HG02852 (cell line): ENCODE measurements around the gene METAP1.
"Not testable (repeated sequence)": the region's sequence is repeated elsewhere in the genome, so short reads cannot be mapped to it uniquely, and the experiment has no call there.

Experiments used
- ATAC-seq: cut with Tn5 transposase; IDR thresholded peaks from one replicate; pipeline ENCODE4 v1.9.1; 2021; ENCODE audit warnings: mild to moderate bottlenecking, moderate library complexity; ENCODE audit not compliant: unreplicated experiment

The METAP1 gene

DNA sequence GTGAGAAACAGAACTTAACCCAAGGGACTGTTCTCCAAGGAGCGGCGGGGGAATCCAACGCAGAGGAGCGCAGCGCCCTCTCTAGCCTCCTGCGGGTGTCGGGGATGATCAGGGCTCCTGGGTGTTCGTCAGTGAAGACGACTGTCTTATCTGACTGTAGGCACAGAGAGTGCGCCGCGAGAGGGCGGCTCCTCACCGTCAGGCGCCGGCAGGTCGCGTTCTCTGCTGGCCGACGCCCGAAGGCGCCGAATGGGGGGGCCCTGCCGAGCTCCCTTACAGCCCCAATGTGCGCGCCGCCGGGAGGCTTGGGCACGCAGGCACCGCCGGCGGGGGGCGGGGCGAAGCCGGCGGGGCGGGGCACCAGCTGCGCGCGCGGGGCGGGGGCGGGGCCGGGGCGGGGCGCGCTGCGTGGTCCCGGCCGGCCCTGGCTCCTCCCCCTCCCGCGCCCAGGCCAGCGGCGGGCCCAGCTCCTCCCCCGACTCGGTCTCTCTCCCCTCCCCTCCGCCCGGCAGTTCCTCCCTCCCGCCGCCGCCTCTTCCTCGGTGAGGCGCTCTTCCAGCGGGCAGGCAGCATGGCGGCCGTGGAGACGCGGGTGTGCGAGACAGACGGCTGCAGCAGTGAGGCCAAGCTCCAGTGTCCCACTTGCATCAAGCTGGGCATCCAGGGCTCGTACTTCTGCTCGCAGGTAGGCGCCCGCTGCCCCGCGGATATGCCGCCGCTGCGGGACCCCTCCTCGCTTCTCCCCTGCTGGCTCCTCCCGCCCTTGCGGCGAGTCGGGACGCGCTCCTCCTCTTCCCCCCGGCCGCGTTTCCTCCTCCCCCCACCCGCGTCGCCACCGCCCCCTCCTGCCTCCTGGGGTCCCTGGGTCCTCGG is at the start of gene METAP1:
METAP1 (plus strand) TSS at position 539 of the 873 bp plus-strand sequence; CDS start at position 572, 33 bp downstream.
- peak; percentile 84 for ATAC-seq

DNA sequence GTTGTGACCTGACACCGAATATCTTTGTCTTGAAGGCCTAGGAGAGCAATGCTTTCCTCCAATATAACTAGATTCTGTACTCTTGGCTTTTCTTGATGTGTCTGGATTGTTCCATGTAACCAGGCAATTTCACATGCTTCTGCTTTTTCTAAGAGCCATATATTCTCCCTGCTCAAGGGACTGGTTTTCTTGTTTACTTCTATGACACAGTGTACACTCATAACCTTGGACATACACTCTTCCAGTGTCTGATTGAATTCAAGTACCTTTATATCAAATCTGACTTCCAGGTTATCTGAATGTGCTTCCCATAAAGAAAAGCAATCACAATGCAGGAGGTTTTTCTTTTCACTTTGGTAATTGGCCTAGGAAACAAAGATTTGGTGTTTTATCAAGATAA is 49.2 kb upstream of the METAP1 start:
- no peak for ATAC-seq

GRCh38 chr4:98950925-98951324 is 44.6 kb upstream of the METAP1 start:
- ATAC-seq, result no peak

GRCh38 chr4:98951710-98952109 is 43.8 kb upstream of the METAP1 start:
- ATAC-seq, result no peak

- no peak for ATAC-seq
These were observed 40.3 kb upstream of the METAP1 start for GRCh38 chr4:98955229-98955628.

- ATAC-seq, result no peak
These were observed 37.5 kb upstream of the METAP1 start for GRCh38 chr4:98958065-98958464.

DNA sequence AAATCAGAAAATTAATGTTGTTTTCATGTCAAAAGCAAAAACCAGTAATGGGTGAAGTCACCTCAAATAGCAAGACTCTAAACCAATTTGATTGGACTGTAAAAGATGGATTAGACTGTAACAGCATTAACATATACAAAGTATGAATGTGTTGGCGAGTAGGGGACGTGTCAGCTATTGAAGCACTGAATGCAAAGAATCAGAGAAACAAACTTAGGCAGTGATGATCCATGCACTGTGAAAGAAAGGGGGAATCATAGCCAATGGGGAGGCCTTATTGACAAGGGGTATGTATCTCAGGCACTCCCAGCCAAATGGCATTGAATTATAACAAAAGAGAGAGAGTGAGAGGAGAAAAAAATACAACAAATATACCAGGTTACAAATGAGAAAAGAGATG is 36.1 kb upstream of the METAP1 start:
- no peak for ATAC-seq

DNA sequence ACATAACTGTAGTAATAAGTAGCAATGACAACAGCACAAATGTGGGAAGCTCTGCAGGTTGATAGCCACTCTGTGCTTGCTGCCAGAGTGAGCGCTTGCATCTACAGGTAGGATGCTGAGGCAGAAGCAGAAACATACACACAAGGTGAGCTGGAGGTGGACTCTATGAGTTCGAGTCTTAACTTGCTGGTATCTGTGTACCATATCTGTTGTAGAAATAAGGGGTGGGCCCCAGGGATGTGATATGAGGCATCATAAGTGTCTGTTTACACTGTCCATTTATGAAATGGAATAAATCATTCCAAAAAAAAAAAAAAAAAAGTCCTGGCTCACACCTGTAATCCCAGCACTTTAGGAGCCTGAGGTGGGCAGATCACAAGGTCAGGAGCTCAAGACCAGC is 33.8 kb upstream of the METAP1 start:
- no peak for ATAC-seq

DNA sequence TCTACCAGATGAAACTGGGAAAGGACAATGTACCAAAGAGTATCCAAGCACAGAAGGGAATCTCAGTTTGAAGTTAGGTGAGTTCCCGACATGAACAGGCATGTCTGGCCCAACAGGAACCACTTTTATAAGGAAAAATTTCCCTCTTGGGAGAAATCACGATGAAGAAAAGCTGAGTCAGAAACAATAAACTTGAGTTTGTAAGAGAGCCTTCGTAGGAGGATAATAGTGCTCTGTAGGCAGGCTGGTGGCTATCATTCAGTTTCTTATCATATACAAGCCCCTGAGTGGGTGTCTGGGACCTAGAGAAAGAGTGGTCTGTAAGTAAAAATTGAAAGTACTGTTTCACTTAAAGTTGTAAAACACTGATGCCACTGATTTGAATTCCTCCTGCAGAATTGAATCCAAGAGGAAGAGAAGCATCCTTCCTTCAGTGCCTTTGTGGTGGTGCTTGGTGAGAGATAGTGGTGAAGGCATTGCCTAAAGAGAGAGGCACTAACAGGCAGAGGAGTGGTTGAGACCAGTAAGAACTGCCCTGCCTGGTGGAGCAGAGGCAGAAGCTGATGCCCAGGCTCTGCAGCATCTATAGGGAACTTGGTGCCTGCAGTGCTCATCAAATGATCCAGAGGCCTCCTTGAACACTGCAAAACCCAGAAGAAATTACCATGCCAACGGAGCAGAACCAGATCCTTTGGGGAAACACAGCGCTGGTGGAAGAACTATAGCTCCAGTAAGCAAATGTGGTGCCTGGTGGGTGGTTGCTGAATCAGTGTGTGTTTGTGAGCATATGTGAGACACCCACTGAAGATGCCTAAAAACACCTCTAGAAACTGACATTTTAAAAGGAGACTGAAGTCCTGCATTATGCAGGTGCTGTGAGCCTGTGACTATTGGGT is 31.7 kb upstream of the METAP1 start:
- no peak for ATAC-seq

DNA sequence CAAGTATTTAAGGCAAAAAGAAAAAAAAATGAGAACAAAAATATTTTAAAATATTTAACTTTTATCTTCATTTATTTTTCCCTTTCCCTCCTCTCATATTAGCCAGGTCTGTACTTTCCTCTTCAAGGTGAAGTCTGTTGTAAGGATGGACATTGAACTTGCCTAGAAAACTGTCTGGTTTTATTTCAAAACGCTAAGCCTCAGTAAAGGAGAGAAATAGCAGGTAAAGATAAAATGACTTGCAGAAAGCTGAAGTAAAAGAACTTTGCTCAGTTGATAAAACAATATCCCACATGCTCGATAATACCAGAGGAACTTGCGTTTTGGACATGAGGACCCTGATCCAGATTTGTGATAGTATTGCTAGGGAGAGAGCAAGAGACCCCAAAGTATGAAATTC is 28.6 kb upstream of the METAP1 start:
- ATAC-seq, result no peak

GRCh38 chr4:98967786-98968329 is 27.7 kb upstream of the METAP1 start:
- ATAC-seq, result no peak

- no peak for ATAC-seq
These were observed 25.4 kb upstream of the METAP1 start for GRCh38 chr4:98969878-98970785.

- ATAC-seq, result no peak
These were observed 18.8 kb upstream of the METAP1 start for GRCh38 chr4:98976716-98977115.

DNA sequence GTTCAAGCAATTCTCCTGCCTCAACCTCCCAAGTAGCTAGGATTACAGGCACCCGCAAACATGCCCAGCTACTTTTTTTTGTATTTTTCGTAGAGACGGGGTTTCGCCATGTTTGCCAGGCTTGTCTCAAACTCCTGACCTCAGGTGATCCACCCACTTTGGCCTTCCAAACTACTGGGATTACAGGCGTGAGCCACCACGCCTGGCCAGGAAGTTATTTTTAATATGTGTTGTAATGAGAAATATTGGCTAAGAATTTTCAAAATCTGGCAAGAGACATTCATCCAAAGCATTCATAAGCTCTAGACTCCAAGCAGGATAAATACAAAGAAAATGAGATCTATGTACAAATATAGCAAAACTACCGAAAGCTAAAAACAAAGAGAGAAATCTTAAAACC is 18.0 kb upstream of the METAP1 start:
- ATAC-seq, result no peak

- ATAC-seq, result no peak
These were observed 7.8 kb upstream of the METAP1 start for GRCh38 chr4:98987720-98988119.

DNA sequence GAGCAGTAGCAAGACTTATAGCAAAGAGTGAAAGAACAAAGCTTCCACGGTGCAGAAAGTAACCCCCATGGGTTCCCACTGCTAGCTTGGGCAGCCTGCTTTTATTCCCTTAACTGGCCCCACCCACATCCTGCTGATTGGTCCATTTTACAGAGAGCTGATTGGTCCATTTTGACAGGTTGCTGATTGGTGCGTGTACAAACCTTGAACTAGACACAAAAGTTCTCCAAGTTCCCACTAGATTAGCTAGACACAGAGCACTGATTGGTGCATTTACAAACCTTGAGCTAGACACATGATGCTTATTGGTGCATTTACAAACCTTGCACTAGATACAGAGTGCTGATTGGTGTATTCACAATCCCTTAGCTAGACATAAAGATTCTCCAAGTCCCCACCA is 2.7 kb upstream of the METAP1 start:
- not testable (repeated sequence) for ATAC-seq

DNA sequence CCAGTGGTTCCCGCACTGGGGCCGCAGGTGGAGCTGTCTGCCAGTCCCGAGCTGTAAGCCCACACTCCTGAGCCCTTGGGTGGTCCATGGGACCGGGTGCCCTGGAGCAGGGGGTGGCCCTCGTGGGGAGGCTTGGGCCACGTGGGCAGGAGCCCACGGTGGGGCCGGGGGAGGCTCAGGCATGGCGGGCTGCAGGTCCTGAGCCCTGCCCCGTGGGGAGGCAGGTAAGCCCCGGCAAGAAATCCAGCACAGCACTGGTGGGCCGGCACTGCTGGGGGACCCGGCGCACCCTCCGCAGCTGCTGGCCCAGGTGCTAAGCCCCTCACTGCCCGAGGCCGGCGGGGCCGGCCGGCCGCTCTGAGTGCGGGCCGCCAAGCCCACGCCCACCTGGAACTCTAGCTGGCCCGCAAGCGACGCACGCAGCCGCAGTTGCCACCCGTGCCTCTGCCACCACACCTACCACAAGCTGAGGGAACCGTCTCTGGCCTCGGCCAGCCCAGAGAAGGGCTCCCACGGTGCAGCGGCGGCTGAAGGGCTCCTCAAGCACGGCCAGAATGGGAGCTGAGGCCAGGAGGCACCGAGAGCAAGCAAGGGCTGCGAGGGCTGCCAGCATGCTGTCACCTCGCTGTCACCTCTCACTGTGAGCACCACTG is 2.0 kb upstream of the METAP1 start:
- no peak for ATAC-seq

DNA sequence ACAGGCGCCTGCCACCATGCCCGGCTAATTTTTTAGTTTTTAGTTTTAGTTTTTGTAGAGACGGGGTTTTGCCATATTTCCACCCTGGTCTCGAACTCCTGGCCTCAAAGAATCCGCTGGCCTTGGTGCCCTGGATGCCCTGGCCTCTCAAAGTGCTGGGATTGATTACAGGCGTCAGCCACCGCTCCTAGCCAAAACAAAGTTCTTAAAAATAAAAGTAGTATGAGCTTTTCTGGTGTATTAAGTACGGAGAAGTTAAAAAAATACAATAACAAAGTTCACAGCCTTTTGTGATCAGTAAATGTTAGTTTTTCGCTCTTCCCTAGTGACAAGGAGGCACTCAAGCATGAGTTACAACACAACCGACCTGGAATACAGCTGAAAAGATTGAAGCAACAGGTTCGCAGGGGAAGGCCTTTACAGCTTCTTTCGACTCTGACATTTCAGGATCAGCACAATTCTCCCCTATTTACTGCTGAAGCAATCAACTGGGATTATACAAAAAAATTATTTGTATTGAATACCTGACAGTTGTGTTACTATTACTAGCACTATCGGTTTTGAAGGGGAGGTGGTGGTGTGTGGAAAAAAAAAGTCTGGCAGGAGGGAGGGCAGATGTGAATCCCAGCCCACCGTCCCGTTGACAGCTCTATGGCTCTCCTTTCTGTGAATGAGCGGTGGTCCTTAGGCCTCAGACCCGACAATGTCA is 893 bp upstream of the METAP1 start:
- no peak for ATAC-seq

DNA sequence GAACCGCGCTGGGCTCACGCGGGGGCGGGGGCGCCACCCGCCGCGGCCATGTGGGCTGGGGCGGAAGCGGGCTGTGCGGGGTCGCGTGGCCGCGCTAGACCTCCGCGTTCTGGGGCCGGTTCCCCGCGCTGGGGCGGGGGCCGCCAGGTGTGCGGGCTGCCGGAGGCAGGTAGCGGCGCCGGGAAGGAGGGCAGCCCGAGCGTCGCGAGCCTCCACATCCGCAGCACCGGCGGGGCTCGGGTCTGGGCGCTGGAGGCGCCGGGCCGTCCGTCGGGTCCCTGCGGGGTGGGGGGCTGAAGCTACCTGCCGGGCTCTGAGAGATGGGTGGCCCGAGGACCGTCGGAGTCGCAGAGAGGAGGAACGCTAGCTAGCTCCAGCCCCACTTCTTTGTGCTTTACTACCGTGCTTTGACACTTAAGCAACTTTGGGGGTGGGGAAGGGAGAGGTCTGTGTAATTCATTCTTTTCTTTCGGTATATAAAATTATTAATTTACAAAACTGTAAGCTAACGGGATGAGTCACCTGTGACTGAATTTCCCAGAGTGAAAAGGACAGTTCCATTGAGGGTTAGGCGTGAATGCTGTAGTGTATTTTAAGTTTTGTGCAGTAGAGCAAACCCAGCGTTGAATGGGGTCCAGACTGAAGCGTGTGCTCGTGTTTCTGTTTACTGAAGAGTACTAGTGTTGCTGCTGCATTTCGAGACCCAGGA is 689 bp downstream of the METAP1 start:
- no peak for ATAC-seq
